ENCODE measurements around the gene ACAN. TPM values are rescaled to one million over a fixed set of nuclear protein-coding genes. Genes with fewer than 3 reads are reported as not detected.

The ACAN gene
- total RNA-seq (under 1 TPM; 0.06 to 0.17 (median 0.10) TPM), polyA plus RNA-seq (under 1 TPM; 0.09 to 0.69 (median 0.21) TPM)
- long read RNA-seq, donor 1 = 0 reads
- long read RNA-seq, donor 2 = 0 reads

DNA sequence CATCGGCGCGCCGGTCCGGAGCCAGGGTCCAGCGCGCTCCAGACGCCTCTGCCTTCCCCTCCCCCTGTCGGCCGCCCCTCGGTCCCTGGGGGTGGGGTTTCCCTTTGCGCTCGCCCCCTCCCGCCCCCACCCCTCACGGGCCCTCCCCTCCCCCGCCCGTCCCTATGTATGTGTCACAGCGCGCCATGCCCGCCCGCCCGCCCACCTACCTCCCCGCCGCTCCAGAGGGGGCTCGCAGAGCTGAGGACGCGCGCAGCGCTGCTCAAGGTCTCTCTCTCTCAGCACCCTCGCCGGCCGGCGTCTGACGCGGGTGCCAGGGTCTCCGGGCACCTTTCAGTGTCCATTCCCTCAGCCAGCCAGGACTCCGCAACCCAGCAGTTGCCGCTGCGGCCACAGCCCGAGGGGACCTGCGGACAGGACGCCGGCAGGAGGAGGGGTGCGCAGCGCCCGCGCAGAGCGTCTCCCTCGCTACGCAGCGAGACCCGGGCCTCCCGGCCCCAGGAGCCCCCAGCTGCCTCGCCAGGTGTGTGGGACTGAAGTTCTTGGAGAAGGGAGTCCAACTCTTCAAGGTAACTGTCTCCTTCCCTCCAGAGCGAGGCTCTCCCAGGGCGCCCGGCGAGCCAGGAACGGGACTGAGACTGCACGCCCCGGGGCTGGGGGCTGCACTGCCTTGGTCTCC is at the start of gene ACAN:
ACAN (plus strand) TSS at position 196 of the 679 bp plus-strand sequence. CDS start 32,771 bp downstream, outside the sequence.
- intact Hi-C loops (cut with DNase I) = no loop called here
- peak within 1 kb of the TSS; percentile 44 for H3K4me3 ChIP-seq
- TF ChIP-seq, protein P1, sequence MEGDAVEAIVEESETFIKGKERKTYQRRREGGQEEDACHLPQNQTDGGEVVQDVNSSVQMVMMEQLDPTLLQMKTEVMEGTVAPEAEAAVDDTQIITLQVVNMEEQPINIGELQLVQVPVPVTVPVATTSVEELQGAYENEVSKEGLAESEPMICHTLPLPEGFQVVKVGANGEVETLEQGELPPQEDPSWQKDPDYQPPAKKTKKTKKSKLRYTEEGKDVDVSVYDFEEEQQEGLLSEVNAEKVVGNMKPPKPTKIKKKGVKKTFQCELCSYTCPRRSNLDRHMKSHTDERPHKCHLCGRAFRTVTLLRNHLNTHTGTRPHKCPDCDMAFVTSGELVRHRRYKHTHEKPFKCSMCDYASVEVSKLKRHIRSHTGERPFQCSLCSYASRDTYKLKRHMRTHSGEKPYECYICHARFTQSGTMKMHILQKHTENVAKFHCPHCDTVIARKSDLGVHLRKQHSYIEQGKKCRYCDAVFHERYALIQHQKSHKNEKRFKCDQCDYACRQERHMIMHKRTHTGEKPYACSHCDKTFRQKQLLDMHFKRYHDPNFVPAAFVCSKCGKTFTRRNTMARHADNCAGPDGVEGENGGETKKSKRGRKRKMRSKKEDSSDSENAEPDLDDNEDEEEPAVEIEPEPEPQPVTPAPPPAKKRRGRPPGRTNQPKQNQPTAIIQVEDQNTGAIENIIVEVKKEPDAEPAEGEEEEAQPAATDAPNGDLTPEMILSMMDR (IDR thresholded peaks at IDR 0.05) = no peak
- H3K4me1 ChIP-seq = no peaks in the 10 kb centered on the region
- WGBS, 3 donors = 0 to 1% (median 0%) methylated on average over 29 to 61 of the region's 61 CpGs
- H3K9me3 ChIP-seq = no peaks in the 10 kb centered on the region
- no peak within 1 kb of the TSS for H3K27ac ChIP-seq
- DNase-seq = no peak
- ATAC-seq = no peak
- peaks cover 0 to 76% (median 22%) of the 10 kb centered on the region in 3 donors for H3K27me3 ChIP-seq (ENCODE audit: insufficient read depth in 3 of 3, low read length in 2 of 3)
- H3K36me3 ChIP-seq (ENCODE audit: insufficient read depth in 1 of 2, low read depth in 1 of 2) = no peaks in the 10 kb centered on the region

DNA sequence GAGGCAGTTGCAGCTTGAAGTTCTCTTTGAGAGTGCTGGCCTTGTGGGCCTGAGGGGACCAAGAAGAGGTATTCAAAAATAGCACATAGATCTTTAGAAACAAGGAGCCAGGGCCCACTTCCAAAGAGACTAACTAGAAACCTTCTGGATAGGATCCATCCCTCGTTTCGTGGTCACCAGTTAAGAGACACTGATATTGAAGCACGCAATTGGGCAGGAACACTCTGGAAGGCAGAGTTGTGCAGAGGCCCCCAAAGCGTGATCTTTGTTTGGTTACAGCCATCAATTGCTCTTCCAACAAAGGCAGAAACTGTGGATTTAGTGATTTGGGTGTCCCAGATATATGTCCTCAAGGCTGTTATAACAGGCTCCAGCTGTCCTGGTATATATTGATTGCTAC is 46.7 kb upstream of the ACAN start:
- Histone ChIP-seq H3K9me3 (no peaks in the 10 kb centered on the region), H3K4me1 (no peaks in the 10 kb centered on the region), H3K27me3 (ENCODE audit: insufficient read depth in 3 of 3, low read length in 2 of 3) (no peaks in the 10 kb centered on the region), H3K36me3 (ENCODE audit: insufficient read depth in 1 of 2, low read depth in 1 of 2) (no peaks in the 10 kb centered on the region), H3K4me3 (no peak overlapping the region), H3K27ac (no peak overlapping the region)
- intact Hi-C loops (cut with DNase I) = no loop called here
- 61 to 68% (median 64%) methylated on average over 4 of the region's 4 CpGs for WGBS, 3 donors
- no peak for ATAC-seq
- no peak for DNase-seq
- TF ChIP-seq, protein P1 (IDR thresholded peaks at IDR 0.05) = no peak

DNA sequence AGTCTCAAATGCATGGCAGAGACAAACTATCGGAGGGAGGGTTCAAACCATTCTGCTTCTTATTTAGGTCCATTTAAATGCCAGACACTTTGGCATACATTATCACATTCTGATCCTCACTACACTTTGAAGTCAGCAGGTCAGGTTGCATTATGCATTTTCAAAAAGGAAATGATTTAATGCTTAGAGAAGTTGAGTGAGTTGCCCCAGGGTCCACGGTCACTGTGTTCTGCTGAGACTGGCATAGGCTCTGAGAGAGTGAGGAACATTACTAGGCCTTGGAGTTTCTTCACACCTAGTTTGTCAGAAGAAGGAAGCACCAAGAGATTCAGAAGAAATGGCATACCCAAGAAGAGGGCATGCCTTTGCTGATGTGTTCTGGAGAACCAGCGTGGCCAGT is 46.3 kb upstream of the ACAN start:
- intact Hi-C loops (cut with DNase I) = no loop called here
- no peaks in the 10 kb centered on the region for H3K36me3 ChIP-seq (ENCODE audit: insufficient read depth in 1 of 2, low read depth in 1 of 2)
- WGBS, 3 donors = 82 to 91% (median 85%) methylated on average over 3 of the region's 3 CpGs

DNA sequence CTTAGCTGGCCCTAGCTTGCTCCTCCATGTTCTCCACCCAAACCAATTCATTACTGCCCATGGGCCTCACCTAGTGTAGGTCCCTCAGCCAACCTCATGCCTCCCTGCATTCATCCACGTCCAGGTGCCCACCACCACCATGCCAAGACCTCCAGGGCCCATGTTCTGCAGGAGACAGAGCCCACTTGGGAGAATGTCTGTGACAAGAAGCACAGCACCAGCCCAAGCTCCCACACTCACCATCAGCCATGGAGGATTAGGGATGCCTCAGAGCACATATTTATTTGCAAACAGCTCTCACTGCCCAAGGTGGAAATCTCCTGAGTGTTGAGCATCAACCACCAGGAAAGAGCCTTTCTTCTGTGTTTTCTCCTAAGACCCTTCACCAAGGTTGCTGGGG is 43.4 kb upstream of the ACAN start:
- DNase-seq (no peak), ATAC-seq (no peak)
- Histone ChIP-seq H3K27me3 (ENCODE audit: insufficient read depth in 3 of 3, low read length in 2 of 3) (no peaks in the 10 kb centered on the region), H3K27ac (no peak overlapping the region), H3K9me3 (no peaks in the 10 kb centered on the region), H3K4me1 (no peaks in the 10 kb centered on the region), H3K36me3 (ENCODE audit: insufficient read depth in 1 of 2, low read depth in 1 of 2) (no peaks in the 10 kb centered on the region), H3K4me3 (no peak overlapping the region)
- intact Hi-C loops (cut with DNase I) = no loop called here
- 62 to 67% (median 65%) methylated on average over 1 of the region's 1 CpG for WGBS, 3 donors
- TF ChIP-seq, protein P1 (IDR thresholded peaks at IDR 0.05) = no peak

More for the DNA sequence above, 46.3 kb upstream of the ACAN start:
- TF ChIP-seq, protein P1 (IDR thresholded peaks at IDR 0.05) = no peak
- H3K27ac ChIP-seq = no peak overlapping the region
- no peaks in the 10 kb centered on the region for H3K27me3 ChIP-seq (ENCODE audit: insufficient read depth in 3 of 3, low read length in 2 of 3)
- no peaks in the 10 kb centered on the region for H3K4me1 ChIP-seq
- no peak for DNase-seq
- no peak overlapping the region for H3K4me3 ChIP-seq
- ATAC-seq = no peak
- H3K9me3 ChIP-seq = no peaks in the 10 kb centered on the region

Measured in psoas muscle (tissue), 8 donors.